OCI-LY7 (cell line): ENCODE data around the gene FMNL2.

Source experiments
- EZH2phosphoT487 ChIP-seq: fragments of 200-600 bp; sonication (generic); IDR thresholded peaks from 2 replicates; pipeline ENCODE4 v1.6.1; 2018; ENCODE audit warnings: low read depth, borderline replicate concordance, mild to moderate bottlenecking, mixed run types, antibody characterized with exemption, low read length, moderate library complexity, mixed read lengths
- TF ChIP-seq, protein P1 (sequence below): fragments of 200-600 bp; sonication (generic); conservative IDR thresholded peaks from 2 replicates; pipeline ENCODE4 v1.5.1; 2014; ENCODE audit warnings: mild to moderate bottlenecking, antibody characterized with exemption, low read length, moderate library complexity, mixed read lengths

DNA sequence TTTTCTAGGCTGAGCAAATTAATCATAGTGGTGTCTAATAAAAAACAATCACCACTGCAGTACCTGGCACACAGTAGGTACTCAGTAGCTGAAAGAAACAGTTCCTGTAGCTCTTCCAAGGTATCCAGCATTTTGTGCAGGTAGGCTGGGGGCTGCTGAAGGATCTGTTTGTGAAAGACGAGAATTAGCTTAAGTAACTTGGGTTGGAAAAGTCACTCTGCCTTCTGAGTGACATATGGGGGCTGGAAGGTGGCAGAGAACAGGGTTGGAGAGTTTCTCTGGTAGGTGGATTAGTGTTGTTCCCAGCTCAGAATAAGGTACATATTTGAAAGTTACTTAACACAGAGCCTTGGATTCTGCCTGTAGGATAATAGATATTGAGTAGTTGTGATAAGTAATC, 72.8 kb downstream of the FMNL2 start:
- TF ChIP-seq, protein P1, sequence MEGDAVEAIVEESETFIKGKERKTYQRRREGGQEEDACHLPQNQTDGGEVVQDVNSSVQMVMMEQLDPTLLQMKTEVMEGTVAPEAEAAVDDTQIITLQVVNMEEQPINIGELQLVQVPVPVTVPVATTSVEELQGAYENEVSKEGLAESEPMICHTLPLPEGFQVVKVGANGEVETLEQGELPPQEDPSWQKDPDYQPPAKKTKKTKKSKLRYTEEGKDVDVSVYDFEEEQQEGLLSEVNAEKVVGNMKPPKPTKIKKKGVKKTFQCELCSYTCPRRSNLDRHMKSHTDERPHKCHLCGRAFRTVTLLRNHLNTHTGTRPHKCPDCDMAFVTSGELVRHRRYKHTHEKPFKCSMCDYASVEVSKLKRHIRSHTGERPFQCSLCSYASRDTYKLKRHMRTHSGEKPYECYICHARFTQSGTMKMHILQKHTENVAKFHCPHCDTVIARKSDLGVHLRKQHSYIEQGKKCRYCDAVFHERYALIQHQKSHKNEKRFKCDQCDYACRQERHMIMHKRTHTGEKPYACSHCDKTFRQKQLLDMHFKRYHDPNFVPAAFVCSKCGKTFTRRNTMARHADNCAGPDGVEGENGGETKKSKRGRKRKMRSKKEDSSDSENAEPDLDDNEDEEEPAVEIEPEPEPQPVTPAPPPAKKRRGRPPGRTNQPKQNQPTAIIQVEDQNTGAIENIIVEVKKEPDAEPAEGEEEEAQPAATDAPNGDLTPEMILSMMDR, result no peak
- TF ChIP-seq EZH2phosphoT487, result no peak
